Occipital lobe (tissue), 2 donors: ENCODE data around the gene IDH3G. TPM values are rescaled to one million over a fixed set of nuclear protein-coding genes. Genes with fewer than 3 reads are reported as not detected.

Source experiments
- DNase-seq: peaks from one replicate; lab custom pipeline; 2025; lab: John Stamatoyannopoulos, UW
- total RNA-seq: library from RNA; depleted of rRNA; stranded (reverse); fragments of >200 nt; gene quantifications from one replicate; pipeline ENCODE4 v1.2.3, GENCODE V29; 2014

Gene IDH3G
- total RNA-seq, 1 donor from 2014 or later, result 29.0 TPM

DNA sequence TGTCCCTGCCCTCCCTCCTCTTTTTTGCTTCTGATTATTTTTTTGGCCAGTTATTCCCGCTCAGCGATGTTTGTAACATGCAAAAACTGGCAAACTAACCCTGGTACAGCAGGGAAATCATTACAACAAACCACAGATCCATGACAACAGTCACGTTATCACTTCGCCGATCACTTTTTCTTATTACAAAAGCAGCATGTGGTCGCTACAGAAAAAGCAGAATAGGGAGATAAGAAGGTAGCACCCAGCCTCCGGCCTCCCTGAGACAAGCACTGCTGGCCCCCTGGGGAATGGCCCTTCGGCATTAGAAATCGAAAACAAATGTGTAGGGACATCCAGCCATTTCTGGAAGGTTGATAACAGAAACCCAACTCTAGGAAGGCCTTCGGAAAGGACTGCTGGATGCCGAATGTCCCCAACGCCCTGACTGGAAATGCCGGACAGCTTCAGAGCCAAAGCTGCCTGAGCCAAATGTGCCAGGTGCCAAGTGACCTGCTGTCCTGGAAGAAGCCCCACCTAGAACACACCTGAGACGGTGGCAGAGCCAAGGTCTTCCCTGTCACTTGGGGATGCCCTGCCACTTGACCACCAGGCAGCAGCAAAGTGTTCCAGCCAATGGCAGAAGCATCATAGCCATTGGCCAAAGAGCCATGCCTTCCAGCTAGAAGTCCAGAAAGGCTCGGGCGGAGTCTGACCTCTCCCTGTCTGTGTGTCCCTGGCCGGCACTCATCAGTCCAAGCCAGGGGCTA, 2.9 kb downstream of the IDH3G start:
- DNase-seq, result no peak

DNA sequence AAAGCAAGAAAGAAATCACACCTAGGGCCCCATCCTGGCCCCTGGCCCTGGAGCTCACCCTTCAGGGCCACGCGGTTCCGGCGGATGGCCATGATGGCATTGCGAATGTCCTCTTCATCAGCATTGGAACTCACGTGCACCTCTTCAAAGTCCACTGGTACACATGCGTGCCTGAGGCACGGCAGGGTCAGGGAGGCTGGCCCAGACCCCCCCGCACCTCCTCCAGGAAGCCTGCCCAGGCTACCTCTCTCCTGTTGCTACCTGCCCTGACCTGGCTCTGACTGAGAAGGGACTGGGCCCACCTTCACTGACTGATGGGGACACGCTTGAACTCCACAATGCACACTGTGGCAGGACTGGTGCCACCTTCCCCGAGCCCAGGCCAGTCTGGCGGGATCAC, 4.5 kb downstream of the IDH3G start:
- DNase-seq, result no peak

GRCh38 chrX:153786669-153787068, 7.5 kb downstream of the IDH3G start:
- DNase-seq, result no peak

DNA sequence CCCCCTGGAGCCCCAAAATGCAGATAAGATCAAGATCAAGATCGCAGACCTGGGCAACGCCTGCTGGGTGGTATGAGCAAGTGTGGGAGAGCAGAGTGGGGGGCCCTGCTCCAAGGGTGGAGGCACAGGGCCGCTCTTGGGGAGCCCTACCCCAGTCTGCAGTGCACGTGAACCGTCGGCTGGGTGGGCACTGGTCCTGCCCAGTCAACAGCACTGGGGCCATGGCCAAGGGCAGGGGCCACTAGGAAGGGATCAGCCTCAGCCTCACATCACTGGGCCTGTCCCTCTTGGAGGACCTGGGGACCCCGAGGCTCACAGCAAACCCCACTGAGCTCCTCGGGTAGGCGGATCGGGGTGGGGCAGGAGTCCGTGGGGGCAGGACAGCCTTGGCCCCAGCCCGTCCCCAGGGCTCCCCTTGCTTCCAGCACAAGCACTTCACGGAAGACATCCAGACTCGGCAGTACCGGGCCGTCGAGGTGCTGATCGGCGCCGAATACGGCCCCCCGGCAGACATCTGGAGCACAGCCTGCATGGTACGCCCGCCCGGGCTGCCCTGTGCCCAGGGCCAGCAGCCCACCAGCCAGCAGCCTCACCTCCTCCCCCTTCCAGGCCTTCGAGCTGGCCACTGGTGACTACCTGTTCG, 9.7 kb downstream of the IDH3G start:
- DNase-seq, result no peak

GRCh38 chrX:153783378-153784013, 10.7 kb downstream of the IDH3G start:
- no peak for DNase-seq

DNA sequence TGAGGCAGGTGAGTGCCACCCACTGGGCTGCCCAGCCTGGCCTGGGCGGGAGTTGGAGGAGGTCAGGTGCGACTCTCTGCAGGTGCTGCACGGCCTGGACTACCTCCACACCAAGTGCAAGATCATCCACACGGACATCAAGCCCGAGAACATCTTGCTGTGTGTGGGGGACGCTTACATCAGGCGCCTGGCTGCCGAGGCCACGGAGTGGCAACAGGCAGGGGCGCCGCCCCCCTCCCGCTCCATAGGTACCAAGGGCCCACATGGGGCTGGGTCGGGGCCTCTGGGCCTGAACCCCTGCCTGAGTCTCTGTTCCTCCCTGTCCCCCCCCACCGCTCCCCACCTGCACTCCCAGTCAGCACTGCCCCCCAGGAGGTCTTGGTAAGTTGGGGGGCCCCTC, 11.3 kb downstream of the IDH3G start:
- no peak for DNase-seq

DNA sequence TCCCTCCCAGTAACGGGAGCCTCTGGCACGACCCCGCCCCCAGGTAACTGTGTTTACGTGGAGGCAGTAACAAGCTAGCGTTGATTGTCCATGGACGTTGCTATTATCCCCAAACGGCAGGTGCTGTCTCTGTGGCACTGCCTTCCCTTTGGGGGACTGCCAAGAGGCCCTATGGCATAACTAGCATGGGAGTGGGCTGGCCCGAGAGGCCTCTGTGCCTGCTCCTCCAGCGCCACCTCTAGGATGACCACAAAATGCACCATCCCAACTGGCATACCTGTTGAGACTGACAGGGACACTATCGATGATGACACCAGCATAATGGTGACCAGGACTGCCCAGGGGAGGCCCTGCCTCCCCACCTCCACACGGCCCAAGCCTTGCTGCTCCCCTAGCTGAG, 11.9 kb downstream of the IDH3G start:
- no peak for DNase-seq

DNA sequence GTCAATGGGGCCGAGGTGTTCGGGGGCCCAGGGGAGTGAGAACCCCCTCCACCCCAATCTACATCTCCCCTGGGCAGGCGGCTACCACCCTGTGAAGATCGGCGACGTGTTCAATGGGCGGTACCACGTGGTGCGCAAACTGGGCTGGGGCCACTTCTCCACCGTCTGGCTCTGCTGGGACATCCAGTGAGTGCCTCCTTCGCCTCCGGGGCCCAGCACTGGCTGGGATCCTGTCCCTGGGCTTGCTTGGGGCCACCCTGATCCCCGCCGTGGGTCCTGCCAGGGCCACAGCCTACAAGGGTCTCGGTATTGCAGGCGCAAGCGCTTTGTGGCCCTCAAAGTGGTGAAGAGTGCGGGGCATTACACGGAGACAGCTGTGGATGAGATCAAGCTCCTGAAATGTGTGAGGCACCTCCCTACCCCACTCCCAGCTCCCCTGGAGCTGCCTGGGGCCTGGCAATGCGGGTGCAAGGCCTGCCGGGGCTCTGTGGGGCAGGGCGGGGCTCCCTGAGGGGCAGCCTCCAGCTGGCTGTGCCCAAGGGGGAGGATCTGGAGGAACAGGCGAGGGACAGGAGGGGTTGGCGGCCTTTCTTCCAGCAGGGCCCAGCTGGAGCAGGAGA, 12.6 kb downstream of the IDH3G start:
- no peak for DNase-seq

DNA sequence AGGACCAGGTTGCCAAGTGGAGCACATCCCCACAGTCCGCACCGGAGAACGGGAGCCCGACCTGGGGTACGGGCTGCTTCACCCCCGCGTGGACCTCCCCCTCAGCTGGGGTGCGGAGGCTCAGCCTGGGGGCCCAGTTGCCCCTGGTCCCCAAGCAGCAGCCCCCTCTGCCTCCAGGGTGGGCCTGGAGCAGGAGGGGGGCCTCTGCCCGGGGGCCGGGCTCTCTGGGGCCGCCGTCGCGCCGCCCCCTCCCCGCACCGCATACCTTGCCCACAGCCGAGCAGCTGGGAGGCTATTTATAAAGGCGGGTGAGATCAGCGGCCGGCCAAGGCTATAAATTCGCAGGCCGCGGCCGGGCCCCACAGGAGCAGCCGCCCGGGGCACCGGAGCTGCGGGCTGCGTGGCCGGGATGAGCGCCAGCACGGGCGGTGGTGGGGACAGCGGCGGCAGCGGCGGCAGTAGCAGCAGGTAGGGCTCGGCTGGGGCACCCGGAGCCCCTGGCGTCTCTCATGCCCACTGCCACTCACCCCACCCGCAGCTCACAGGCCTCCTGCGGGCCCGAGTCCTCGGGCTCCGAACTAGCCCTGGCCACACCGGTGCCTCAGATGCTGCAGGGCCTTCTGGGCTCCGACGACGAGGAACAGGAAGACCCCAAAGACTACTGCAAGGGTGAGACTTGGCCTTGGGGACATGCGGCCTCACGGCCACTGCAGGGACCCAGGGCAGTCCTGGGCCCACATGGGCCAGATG, 13.3 kb downstream of the IDH3G start, which contains the start of gene SRPK3:
Gene SRPK3 (plus strand): TSS at position 364 of the 750 bp plus-strand sequence. CDS start 46 bp downstream, at position 410.
- DNase-seq, result no peak

DNA sequence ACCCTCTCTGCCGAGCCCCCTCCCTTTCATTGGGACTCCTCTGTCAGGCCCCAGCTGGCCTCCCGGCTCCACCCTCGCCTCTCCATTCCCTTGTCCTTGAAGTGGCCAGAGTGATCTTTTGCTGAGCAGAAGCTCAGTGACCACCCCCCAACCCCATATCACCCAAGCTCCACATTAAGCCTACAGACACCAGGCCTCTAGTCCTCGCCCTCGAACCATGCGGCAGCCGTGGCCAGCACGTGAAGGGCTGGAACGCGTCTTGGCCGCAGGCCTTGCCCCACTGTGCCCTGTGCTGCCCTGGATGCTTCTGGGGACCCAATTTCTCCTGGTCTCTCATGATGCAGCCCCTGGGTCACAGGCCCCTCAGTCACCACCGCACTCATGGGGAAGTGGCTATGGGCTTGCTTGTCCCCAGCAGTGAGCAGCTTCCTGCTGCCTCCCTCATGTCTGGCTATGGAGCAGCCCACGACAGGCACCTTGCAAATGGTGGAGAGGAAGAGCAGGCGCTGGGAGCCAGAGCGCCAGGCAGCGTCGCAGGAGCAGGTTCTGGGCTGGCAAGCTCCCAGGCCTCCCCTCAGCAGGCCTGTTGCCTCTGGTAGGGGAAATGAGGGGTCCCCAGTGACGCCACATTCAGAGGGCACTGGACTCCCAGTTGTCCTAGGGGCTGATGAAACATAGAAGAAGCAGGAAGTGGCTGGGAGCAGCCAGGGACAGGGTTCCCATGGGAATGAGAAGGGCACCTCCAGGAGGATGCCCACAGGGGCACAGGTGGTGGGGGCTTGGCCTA, 14.1 kb downstream of the IDH3G start:
- no peak for DNase-seq

- no peak for DNase-seq
These were observed 15.5 kb downstream of the IDH3G start for GRCh38 chrX:153778684-153779101.

DNA sequence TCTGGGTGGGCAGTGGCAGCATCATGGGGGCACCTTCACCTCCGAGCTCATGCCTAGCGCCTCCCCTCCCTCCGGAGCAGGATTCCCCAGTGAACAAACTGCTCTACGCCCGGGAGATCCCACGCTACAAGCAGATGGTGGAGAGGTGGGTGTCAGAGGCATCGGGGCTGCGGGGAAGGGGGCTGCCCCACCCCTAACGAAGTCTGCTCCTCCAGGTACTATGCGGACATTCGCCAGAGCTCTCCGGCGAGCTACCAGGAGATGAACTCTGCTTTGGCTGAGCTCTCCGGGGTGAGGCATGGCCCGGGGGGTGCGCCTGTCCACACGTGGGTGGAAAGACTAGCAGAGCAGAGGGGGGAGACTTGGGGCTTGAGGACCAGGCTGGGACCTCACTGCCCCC, 16.0 kb downstream of the IDH3G start:
- DNase-seq, result no peak

DNA sequence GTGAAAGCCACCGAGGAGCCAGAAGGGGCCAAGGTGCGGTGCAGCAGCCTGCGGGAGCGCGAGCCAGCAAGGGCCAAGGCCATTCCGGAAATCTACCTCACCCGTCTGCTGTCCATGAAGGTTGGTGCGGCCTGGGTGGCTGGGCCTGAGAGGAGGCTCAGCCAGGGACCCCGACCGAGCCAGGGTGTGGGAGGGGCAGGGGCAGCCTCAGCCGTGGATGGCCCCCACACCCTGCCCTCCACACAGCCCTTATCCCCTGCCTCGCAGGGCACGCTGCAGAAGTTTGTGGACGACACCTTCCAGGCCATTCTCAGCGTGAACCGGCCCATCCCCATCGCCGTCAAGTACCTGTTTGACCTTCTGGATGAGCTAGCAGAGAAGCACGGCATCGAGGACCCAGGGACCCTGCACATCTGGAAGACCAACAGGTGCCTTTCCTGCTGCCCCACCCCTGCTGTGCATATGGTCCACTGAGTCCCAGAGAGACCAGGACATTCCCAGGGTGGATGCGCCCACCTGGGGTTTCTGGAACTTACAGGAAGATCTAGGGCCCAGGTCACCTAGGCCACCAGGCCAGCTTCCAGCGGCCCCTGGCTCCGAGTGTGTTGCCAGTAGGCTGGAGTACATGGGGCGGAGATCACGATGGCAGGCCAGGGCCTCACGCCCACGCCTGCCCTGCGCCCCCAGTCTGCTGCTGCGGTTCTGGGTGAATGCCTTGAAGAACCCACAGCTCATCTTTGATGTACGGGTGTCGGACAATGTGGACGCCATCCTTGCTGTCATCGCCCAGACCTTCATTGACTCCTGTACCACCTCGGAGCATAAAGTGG, 16.7 kb downstream of the IDH3G start:
- no peak for DNase-seq

DNA sequence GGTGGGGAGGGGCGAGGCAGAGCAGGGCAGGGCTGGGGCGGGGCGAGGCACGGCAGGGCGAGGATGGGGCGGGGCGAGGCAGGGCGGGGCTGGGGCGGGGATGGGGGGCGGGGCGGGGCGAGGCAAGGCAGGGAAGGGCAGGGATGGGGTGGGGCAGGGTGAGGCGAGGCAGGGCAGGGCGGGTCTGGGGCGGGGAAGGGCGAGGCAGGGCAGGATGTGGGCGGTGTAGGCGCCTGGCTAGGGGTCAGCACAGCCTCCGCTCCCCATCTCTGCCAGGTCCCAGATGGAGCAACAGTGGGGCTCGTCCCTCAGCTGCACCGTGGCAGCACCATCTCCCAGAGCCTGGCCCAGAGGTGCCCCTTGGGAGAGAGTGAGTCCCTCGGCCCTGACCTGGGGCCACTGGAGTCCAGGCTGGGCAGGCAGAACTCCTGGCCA, 17.5 kb downstream of the IDH3G start:
- no peak for DNase-seq

- DNase-seq, result no peak
These were observed 18.0 kb downstream of the IDH3G start for GRCh38 chrX:153776120-153776599.

- DNase-seq, result no peak
These were observed 18.7 kb downstream of the IDH3G start for GRCh38 chrX:153775293-153776119.

DNA sequence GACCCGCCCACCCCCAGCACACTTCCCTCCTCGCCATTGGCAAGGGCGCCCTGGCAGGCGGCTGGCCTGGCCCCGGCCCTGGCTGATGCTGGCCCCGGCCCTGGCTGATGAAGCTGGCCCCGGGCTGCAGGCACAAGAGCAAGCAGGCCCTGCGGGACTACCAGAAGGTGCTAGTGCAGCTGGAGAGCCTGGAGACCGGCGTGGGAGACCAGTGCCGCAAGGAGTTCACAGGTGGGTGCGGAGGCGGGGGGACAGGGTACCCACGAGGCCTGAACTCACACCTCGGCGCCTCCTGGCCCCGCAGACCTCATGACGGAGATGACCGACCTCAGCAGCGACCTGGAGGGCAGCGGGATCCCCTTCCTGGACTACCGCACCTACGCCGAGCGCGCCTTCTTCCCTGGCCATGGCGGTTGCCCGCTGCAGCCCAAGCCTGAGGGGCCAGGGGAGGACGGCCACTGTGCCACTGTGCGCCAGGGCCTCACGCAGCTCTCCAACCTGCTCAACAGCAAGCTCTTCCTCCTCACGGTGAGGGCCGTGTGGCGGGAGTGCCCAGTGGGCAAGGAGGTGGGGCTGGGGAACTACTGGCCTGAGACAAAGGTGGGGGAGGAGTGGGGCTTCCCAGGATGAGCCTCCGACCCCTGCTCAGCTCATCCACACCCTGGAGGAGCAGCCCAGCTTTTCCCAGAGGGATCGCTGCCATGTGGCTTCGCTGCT, 19.4 kb downstream of the IDH3G start:
- DNase-seq, result no peak
